Esophagus squamous epithelium (tissue), 5 donors: ENCODE results near the gene KSR1. TPM values are rescaled to one million over a fixed set of nuclear protein-coding genes. Genes with fewer than 3 reads are reported as not detected.
"Not testable (repeated sequence)": the region's sequence is repeated elsewhere in the genome, so short reads cannot be mapped to it uniquely, and the experiment has no call there.

Source experiments
- DNase-seq: peaks from one replicate; lab custom pipeline; 2025; lab: John Stamatoyannopoulos, UW
- H3K27ac ChIP-seq, 4 donors: fragments of 200-600 bp; sonication (generic); one replicate each; pipeline ENCODE4 v1.5.1; 2016 to 2019; ENCODE audit warnings: mild to moderate bottlenecking in 1 of 4
- H3K27me3 ChIP-seq, 4 donors: fragments of 200-600 bp; sonication (generic); 1 replicate in 3 of 4; 2 replicates in 1 of 4; pipeline versions ENCODE4 v1.5.1 to v1.6.0; 2017 to 2021; ENCODE audit warnings: antibody characterized with exemption in 1 of 4
- H3K36me3 ChIP-seq, 3 donors: fragments of 200-600 bp; sonication (generic); one replicate each; pipeline ENCODE4 v1.5.1; 2016 to 2019
- H3K4me1 ChIP-seq, 3 donors: fragments of 200-600 bp; sonication (generic); one replicate each; pipeline ENCODE4 v1.5.1; 2017 to 2019
- H3K4me3 ChIP-seq, 4 donors: fragments of 200-600 bp; sonication (generic); 1 replicate in 3 of 4; 2 replicates in 1 of 4; pipeline ENCODE4 v1.5.1; 2016 to 2019; ENCODE audit warnings: mild to moderate bottlenecking in 2 of 4, moderate library complexity in 1 of 4
- H3K9me3 ChIP-seq, 3 donors: fragments of 200-600 bp; sonication (generic); one replicate each; pipeline ENCODE4 v1.5.1; 2016 to 2019
- CTCF ChIP-seq, 6 experiments: fragments of 450-650 bp in 4 of 6; fragments of 200-600 bp in 2 of 6; sonication (generic) in 2 of 6; IDR thresholded peaks; one replicate each; pipeline ENCODE4 v1.5.1; 2016 to 2019; ENCODE audit warnings: antibody characterized with exemption in 6 of 6, mild to moderate bottlenecking in 4 of 6, moderate library complexity in 4 of 6
- POLR2A ChIP-seq, 4 donors: fragments of 450-650 bp; IDR thresholded peaks; one replicate each; pipeline ENCODE4 v1.6.1; 2017; ENCODE audit warnings: antibody characterized with exemption in 4 of 4, mild to moderate bottlenecking in 4 of 4, moderate library complexity in 3 of 4
- WGBS, 2 donors: methylation state at CpG; one replicate each; pipeline ENCODE4 v1.1.5; 2018; 5-methylcytosine and 5-hydroxymethylcytosine counted together
- intact Hi-C: fragments of 100-400 bp; cut with DNase I; formaldehyde crosslinking; loops from one replicate; pipeline ENCODE4 v1.15.0; 2022
- total RNA-seq, 4 donors: library from RNA; depleted of rRNA; stranded (reverse); fragments of >200 nt; gene quantifications; one replicate each; pipeline ENCODE4 v1.1.0, GENCODE V29; 2016
- donor health status: DM: yes; HTN: yes; CAD: no.

KSR1 gene
- total RNA-seq, 4 donors from 2014 or later, result 22.3 to 32.4 (median 31.0) TPM

DNA sequence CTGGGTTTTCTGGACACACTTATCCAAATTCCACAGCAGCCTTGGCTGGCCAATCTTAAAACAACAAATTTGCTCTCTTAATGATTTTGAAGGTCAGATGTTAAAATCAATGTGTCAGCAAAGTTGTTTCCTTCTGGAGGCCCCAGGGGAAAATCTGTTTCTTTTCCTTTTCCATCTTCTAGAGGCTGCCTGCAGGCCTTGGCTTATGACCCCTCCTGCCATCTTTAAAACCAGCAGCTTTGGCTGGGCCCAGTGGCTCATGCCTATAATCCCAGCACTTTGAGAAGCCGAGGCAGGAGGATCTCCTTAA is 177.7 kb downstream of the KSR1 start:
- intact Hi-C loops, result no loop called here
- H3K4me1 ChIP-seq, result peaks cover 35 to 58% (median 40%) of the 10 kb centered on the region in 3 donors
- 71 to 80% methylated on average over 1 of the region's 1 CpG for WGBS, 2 donors
- H3K9me3 ChIP-seq, result no peaks in the 10 kb centered on the region
- H3K27me3 ChIP-seq, result no peaks in the 10 kb centered on the region
- DNase-seq, result no peak
- no peak overlapping the region for H3K4me3 ChIP-seq
- TF ChIP-seq CTCF (IDR thresholded peaks at IDR 0.05), result no peak
- no peak for TF ChIP-seq POLR2A (IDR thresholded peaks at IDR 0.05)
- H3K36me3 ChIP-seq, result peaks cover 0 to 6% (median 0%) of the 10 kb centered on the region in 3 donors
- peak overlapping the region; percentile 80 to 88 (median 86) for H3K27ac ChIP-seq

- peaks cover 0 to 14% (median 0%) of the 10 kb centered on the region in 3 donors for H3K36me3 ChIP-seq
- no peak for DNase-seq
- H3K27me3 ChIP-seq, result no peaks in the 10 kb centered on the region
- no peak for TF ChIP-seq CTCF (IDR thresholded peaks at IDR 0.05)
- H3K4me1 ChIP-seq, result peaks cover 35 to 58% (median 40%) of the 10 kb centered on the region in 3 donors
- H3K9me3 ChIP-seq, result no peaks in the 10 kb centered on the region
- intact Hi-C loops, result no loop called here
- H3K27ac ChIP-seq, result peak overlapping the region in 1 of 4 donors; percentile 21
- 62% methylated on average over 2 of the region's 2 CpGs for WGBS, 2 donors
- H3K4me3 ChIP-seq, result no peak overlapping the region
Observed at GRCh38 chr17:27634776-27635175, 178.5 kb downstream of the KSR1 start.

DNA sequence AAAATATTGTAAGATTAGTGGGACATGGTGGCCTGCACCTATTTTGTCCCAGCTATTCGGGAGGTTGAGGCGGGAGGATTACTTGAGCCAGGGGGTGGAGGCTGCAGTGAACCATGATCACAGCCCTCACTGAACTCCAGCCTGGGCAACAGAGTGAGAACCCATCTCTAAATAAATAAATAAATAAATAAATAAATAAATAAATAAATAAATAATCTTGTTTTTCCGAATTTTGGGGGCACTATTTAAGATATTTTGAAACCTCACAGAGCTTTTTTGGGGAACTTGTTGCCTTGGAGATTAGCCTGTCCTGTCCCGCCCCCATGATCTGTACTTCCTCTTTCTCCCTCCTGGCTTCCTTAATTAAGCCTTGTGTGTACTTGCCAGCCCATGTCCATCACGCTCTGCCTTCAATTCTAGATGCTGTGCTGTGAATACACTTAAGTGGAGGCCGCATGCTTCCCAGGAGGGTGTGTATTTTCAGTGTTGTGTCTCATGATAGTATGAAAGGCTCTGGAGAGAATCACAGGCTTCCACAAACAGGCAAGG is 179.1 kb downstream of the KSR1 start:
- DNase-seq, result no peak
- peaks cover 35 to 57% (median 40%) of the 10 kb centered on the region in 3 donors for H3K4me1 ChIP-seq
- TF ChIP-seq POLR2A (IDR thresholded peaks at IDR 0.05) (no peak), CTCF (IDR thresholded peaks at IDR 0.05) (no peak)
- 43 to 56% methylated on average over 6 of the region's 6 CpGs for WGBS, 2 donors
- no peaks in the 10 kb centered on the region for H3K9me3 ChIP-seq
- H3K36me3 ChIP-seq, result peaks cover 0 to 20% (median 0%) of the 10 kb centered on the region in 3 donors
- no peaks in the 10 kb centered on the region for H3K27me3 ChIP-seq
- H3K27ac ChIP-seq, result peak overlapping the region in 1 of 4 donors; percentile 21
- intact Hi-C loops, result no loop called here
- no peak overlapping the region for H3K4me3 ChIP-seq

- H3K4me3 ChIP-seq, H3K9me3 ChIP-seq, H3K27me3 ChIP-seq, intact Hi-C loops, DNase-seq: not testable (repeated sequence)
- Histone ChIP-seq H3K36me3 (peaks cover 0 to 27% (median 0%) of the 10 kb centered on the region in 3 donors), H3K4me1 (peaks cover 30 to 50% (median 38%) of the 10 kb centered on the region in 3 donors), H3K27ac (peak overlapping the region in 1 of 4 donors; percentile 21)
- WGBS, 2 donors, result 80 to 93% methylated on average over 3 of the region's 3 CpGs
Observed at GRCh38 chr17:27636005-27636520, 179.8 kb downstream of the KSR1 start.

GRCh38 chr17:27637818-27638217 is 181.6 kb downstream of the KSR1 start:
- DNase-seq, intact Hi-C loops, H3K27ac ChIP-seq, H3K4me3 ChIP-seq, H3K9me3 ChIP-seq, H3K27me3 ChIP-seq: not testable (repeated sequence)
- Histone ChIP-seq H3K36me3 (peaks cover 0 to 33% (median 0%) of the 10 kb centered on the region in 3 donors), H3K4me1 (peaks cover 14 to 32% (median 23%) of the 10 kb centered on the region in 3 donors)
- WGBS, 2 donors, result 94% methylated on average over 2 of the region's 7 CpGs; no CpG with 5 or more reads in 1 of the 2 donors

DNA sequence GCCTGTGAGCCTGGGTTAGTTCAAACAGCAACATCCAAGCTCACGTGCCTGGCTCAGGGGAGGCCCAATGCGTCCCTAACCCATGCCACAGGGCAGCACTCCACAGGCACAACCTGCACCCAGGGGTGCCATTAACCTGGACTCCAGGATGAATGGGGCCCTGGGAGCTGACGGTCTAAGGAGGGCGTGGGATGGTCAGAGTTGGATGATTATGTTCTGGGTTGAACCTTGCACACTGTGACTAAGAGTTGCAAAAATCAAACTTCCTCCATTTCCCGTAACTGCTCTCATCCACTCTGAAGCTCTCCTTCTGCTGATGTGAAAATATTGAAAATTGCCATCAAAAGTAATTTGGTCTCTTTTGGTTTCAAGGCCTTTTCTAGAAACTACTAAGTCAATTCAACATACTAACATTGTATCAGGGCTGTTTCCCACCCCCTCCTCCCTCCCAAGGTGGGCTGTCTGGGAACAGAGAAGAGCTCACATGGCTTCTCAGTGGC is 182.2 kb downstream of the KSR1 start:
- DNase-seq, H3K27ac ChIP-seq, H3K9me3 ChIP-seq, H3K4me3 ChIP-seq, intact Hi-C loops, H3K27me3 ChIP-seq: not testable (repeated sequence)
- peaks cover 8 to 26% (median 17%) of the 10 kb centered on the region in 3 donors for H3K4me1 ChIP-seq
- H3K36me3 ChIP-seq, result peaks cover 0 to 33% (median 0%) of the 10 kb centered on the region in 3 donors
- 100% methylated on average over 1 of the region's 5 CpGs for WGBS, 2 donors
